HG03060 (cell line): ENCODE results near the gene MEF2C.

Experiments used
- ATAC-seq: cut with Tn5 transposase; IDR thresholded peaks from one replicate; pipeline ENCODE4 v1.9.1; 2021; ENCODE audit warnings: low read depth, moderate number of reproducible peaks; ENCODE audit not compliant: unreplicated experiment

Gene MEF2C

GRCh38 chr5:88694023-88694679 lies 188.8 kb downstream of the MEF2C start:
- no peak for ATAC-seq

- no peak for ATAC-seq
Observed at GRCh38 chr5:88693071-88693932, 189.7 kb downstream of the MEF2C start.

GRCh38 chr5:88691945-88692868 lies 190.8 kb downstream of the MEF2C start:
- ATAC-seq, result no peak

- ATAC-seq, result no peak
Observed at GRCh38 chr5:88691230-88691582, 191.8 kb downstream of the MEF2C start.

GRCh38 chr5:88690409-88691229 lies 192.4 kb downstream of the MEF2C start:
- no peak for ATAC-seq

- ATAC-seq, result no peak
Observed at GRCh38 chr5:88689668-88690408, 193.1 kb downstream of the MEF2C start.

GRCh38 chr5:88688984-88689667 lies 193.9 kb downstream of the MEF2C start:
- ATAC-seq, result no peak

- ATAC-seq, result no peak
Observed at GRCh38 chr5:88688156-88688983, 194.6 kb downstream of the MEF2C start.

GRCh38 chr5:88687373-88687911 lies 195.5 kb downstream of the MEF2C start:
- no peak for ATAC-seq

GRCh38 chr5:88686726-88687125 lies 196.3 kb downstream of the MEF2C start:
- no peak for ATAC-seq

GRCh38 chr5:88685591-88686541 lies 197.1 kb downstream of the MEF2C start:
- no peak for ATAC-seq

- no peak for ATAC-seq
Observed at GRCh38 chr5:88683506-88684135, 199.4 kb downstream of the MEF2C start.

GRCh38 chr5:88682881-88683361 lies 200.1 kb downstream of the MEF2C start:
- ATAC-seq, result no peak

GRCh38 chr5:88682131-88682530 lies 200.9 kb downstream of the MEF2C start:
- ATAC-seq, result no peak

GRCh38 chr5:88681211-88681803 lies 201.7 kb downstream of the MEF2C start:
- ATAC-seq, result no peak
